PC-3 (cell line): Measurements from ENCODE around the gene NREP. TPM values are rescaled to one million over a fixed set of nuclear protein-coding genes. Genes with fewer than 3 reads are reported as not detected.

ENCODE experiments used
- ATAC-seq: fragments of 200-7000 bp; cut with Tn5 transposase; 2 replicates; pipeline ENCODE4 v1.9.1; 2020; ENCODE audit warnings: mild to moderate bottlenecking, moderate library complexity
- BruUV-seq: library from RNA; stranded (reverse); fragments of 400-500 nt; replicated peaks from 2 replicates; lab custom pipeline; 2021; lab: Mats Ljungman, UMichigan
- CTCF ChIA-PET: fragments of 300-600 bp; sonication (Branson Sonifier 250); formaldehyde crosslinking; loops from one replicate; lab custom pipeline; 2022; ENCODE audit warnings: antibody characterized with exemption; lab: Charles Lee
- POLR2A ChIA-PET: fragments of 300-600 bp; sonication (Branson Sonifier 250); formaldehyde crosslinking; loops from one replicate; lab custom pipeline; 2022; ENCODE audit warnings: antibody characterized with exemption; ENCODE audit not compliant: unreplicated experiment; lab: Charles Lee
- DNase-seq: peaks from one replicate; pipeline ENCODE4 v3.0.0-alpha.2; 2015
- H2AFZ ChIP-seq: fragments of 300-600 bp; sonication (generic); 2 replicates; pipeline ENCODE4 v1.6.0; 2016; ENCODE audit warnings: antibody characterized with exemption, low read length
- H3F3A ChIP-seq: fragments of 300-600 bp; sonication (generic); one replicate; pipeline ENCODE4 v1.6.0; 2017; ENCODE audit warnings: antibody characterized with exemption, low read length, control low read depth, mild to moderate bottlenecking; ENCODE audit not compliant: unreplicated experiment
- H3K27ac ChIP-seq: fragments of 300-600 bp; sonication (generic); 2 replicates; pipeline ENCODE4 v1.5.1; 2016; ENCODE audit warnings: mild to moderate bottlenecking, low read length
- H3K27me3 ChIP-seq: fragments of 300-600 bp; sonication (generic); 2 replicates; pipeline ENCODE4 v1.6.1; 2016; ENCODE audit warnings: low read length, mixed read lengths
- H3K36me3 ChIP-seq: fragments of 300-600 bp; sonication (generic); 2 replicates; pipeline ENCODE4 v1.6.1; 2016; ENCODE audit warnings: low read depth, mixed run types, low read length, mixed read lengths
- H3K4me1 ChIP-seq: fragments of 300-600 bp; sonication (generic); 2 replicates; pipeline ENCODE4 v1.5.1; 2016; ENCODE audit warnings: low read length; ENCODE audit not compliant: insufficient read depth
- H3K4me2 ChIP-seq: fragments of 300-600 bp; sonication (generic); 2 replicates; pipeline ENCODE4 v1.6.0; 2016; ENCODE audit warnings: low read length
- H3K4me3 ChIP-seq: fragments of 300-600 bp; sonication (generic); 2 replicates; pipeline ENCODE4 v1.5.1; 2016; ENCODE audit warnings: mild to moderate bottlenecking, low read length, mixed read lengths
- H3K79me2 ChIP-seq: fragments of 300-600 bp; sonication (generic); 2 replicates; pipeline ENCODE4 v1.6.1; 2017; ENCODE audit warnings: low read length, mixed read lengths
- H3K9ac ChIP-seq: fragments of 300-600 bp; sonication (generic); 2 replicates; pipeline ENCODE4 v1.6.0; 2016; ENCODE audit warnings: mild to moderate bottlenecking, low read length
- H3K9me2 ChIP-seq: fragments of 300-600 bp; sonication (generic); replicated peaks from 2 replicates; pipeline ENCODE4 v1.6.1; 2016; ENCODE audit warnings: mixed run types, low read length, mixed read lengths
- H3K9me3 ChIP-seq: fragments of 300-600 bp; sonication (generic); 2 replicates; pipeline ENCODE4 v1.6.1; 2016; ENCODE audit warnings: low read length, mixed read lengths
- H4K20me1 ChIP-seq: fragments of 300-600 bp; sonication (generic); 2 replicates; pipeline ENCODE4 v1.6.1; 2016; ENCODE audit warnings: low read length, mixed read lengths
- CTCF ChIP-seq: fragments of 300-600 bp; sonication (generic); conservative IDR thresholded peaks from 2 replicates; pipeline ENCODE4 v1.5.1; 2017; ENCODE audit warnings: antibody characterized with exemption, low read depth, mild to moderate bottlenecking, low read length
- EZH2 ChIP-seq: fragments of 300-600 bp; sonication (generic); IDR thresholded peaks from one replicate; pipeline ENCODE4 v1.6.1; 2017; ENCODE audit warnings: antibody characterized with exemption, mild to moderate bottlenecking, low read length; ENCODE audit not compliant: unreplicated experiment
- EZH2phosphoT487 ChIP-seq: fragments of 300-600 bp; sonication (generic); IDR thresholded peaks from 2 replicates; pipeline ENCODE4 v1.6.1; 2018; ENCODE audit warnings: mild to moderate bottlenecking, antibody characterized with exemption, low read length, borderline replicate concordance
- intact Hi-C: fragments of 100-400 bp; cut with micrococcal nuclease; formaldehyde crosslinking; loops from 2 replicates; pipeline ENCODE4 v1.9.0; 2023
- total RNA-seq: library from RNA; depleted of rRNA; stranded (reverse); fragments of >200 nt; gene quantifications from 2 replicates; pipeline ENCODE4 v1.2.3, GENCODE V29; 2014

NREP gene
- total RNA-seq, 1 experiment from 2014 or later, result 22.6 TPM

DNA sequence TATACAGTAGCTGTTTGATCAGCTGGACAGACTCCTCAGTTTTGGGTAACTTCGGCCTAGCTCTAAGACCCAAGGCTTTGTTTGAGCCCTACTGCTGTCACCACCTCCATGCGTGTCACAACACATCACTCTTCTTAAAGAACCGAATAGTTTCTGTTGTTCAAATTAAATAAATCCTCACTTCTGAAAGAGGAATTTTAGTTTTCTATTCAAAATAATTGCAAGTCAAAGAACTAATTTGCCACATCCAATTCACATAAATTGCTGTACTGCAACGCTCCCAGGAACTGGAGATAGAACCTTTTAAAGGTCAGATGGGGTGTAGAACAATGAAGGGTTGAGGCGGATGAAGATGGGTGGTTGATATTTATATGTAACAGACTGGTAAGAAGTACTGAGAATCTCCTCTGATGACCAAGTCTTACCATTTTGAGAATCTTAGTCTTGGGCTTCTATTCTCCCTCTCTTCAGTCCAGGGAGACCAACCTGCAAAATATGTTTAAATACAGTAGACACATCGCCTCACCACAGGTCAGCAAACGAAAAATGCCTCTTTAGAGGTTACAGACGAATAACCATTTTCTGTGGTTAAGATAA, 1.6 kb downstream of the NREP start:
- TF ChIP-seq EZH2 (no peak), EZH2phosphoT487 (no peak), CTCF (no peak)
- H3K79me2 ChIP-seq, result peaks cover 37% of the 10 kb centered on the region
- no peaks in the 10 kb centered on the region for H4K20me1 ChIP-seq
- H3K4me1 ChIP-seq, result peaks cover 34% of the 10 kb centered on the region
- no peaks in the 10 kb centered on the region for H3K36me3 ChIP-seq
- H2AFZ ChIP-seq, result 0 out of 2 replicates have a peak overlapping the region, but pooled peaks have one; percentile 29
- ChIA-PET CTCF (no interaction called here), POLR2A (interaction anchor here (0.6 kb wide), 1 partner anchor 20 kb away, joined by 8 read pairs; no protein-coding TSS in a partner anchor)
- H3K4me3 ChIP-seq, result peak overlapping the region; percentile 91
- ATAC-seq (no peak), DNase-seq (no peak)
- peak overlapping the region; percentile 68; the same call in 1 of the 2 replicates for H3K9ac ChIP-seq
- H3K27me3 ChIP-seq, result no peaks in the 10 kb centered on the region
- no peaks in the 10 kb centered on the region for H3K9me2 ChIP-seq
- H3K4me2 ChIP-seq, result peak overlapping the region; percentile 92
- H3F3A ChIP-seq, result no peaks in the 10 kb centered on the region
- H3K9me3 ChIP-seq, result no peaks in the 10 kb centered on the region
- intact Hi-C loops, result loop anchor here (5.0 to 10.0 kb wide), 3 partner anchors 239 to 407 kb away; partner anchors contain the start of gene STARD4
- BruUV-seq, result no TSS peak
- no peak overlapping the region for H3K27ac ChIP-seq

GRCh38 chr5:111753884-111754589, 3.0 kb downstream of the NREP start:
- Histone ChIP-seq H4K20me1 (no peaks in the 10 kb centered on the region), H3K4me1 (peaks cover 44% of the 10 kb centered on the region), H2AFZ (no peak overlapping the region), H3K4me2 (peak overlapping the region; percentile 92), H3F3A (no peaks in the 10 kb centered on the region), H3K27ac (no peak overlapping the region), H3K9ac (no peak overlapping the region), H3K36me3 (no peaks in the 10 kb centered on the region), H3K9me2 (no peaks in the 10 kb centered on the region), H3K27me3 (no peaks in the 10 kb centered on the region), H3K79me2 (peaks cover 37% of the 10 kb centered on the region), H3K4me3 (peak overlapping the region; percentile 91; the same call in 1 of the 2 replicates), H3K9me3 (no peaks in the 10 kb centered on the region)
- DNase-seq (no peak), ATAC-seq (no peak)
- intact Hi-C loops, result loop anchor here (10.0 kb wide), 1 partner anchor 241 kb away; no protein-coding TSS in a partner anchor
- no TSS peak for BruUV-seq
- TF ChIP-seq EZH2phosphoT487 (no peak), CTCF (no peak), EZH2 (no peak)
- ChIA-PET CTCF (interaction anchor here (0.6 kb wide), 1 partner anchor 203 kb away, joined by 3 read pairs; no protein-coding TSS in a partner anchor), POLR2A (interaction anchor here (0.6 kb wide), 3 partner anchors 10 to 408 kb away, joined by 3 to 4 read pairs (median 3); no protein-coding TSS in a partner anchor)
